ENCODE results near the gene CD247.

GRCh38 chr1:167412072-167412471 is 106.3 kb downstream of the CD247 start:
- TF ChIP-seq POLR2A (IDR thresholded peaks at IDR 0.05; ENCODE audit: low read length) = no peak
- TF ChIP-seq GATA1 (IDR thresholded peaks at IDR 0.05; ENCODE audit: low read depth, low read length) = no peak

Measured in erythroblast (primary cell).